Hepatocyte (in vitro differentiated cells): ENCODE data around the gene ABCC11. TPM values are rescaled to one million over a fixed set of nuclear protein-coding genes. Genes with fewer than 3 reads are reported as not detected.

Experiments used
- DNase-seq: peaks from one replicate; pipeline ENCODE4 v3.0.0-alpha.2; 2016; ENCODE audit warnings: low spot score
- H2AFZ ChIP-seq: fragments of 200-600 bp; sonication (generic); 2 replicates; pipeline ENCODE4 v1.6.0; 2016; ENCODE audit warnings: antibody characterized with exemption, mild to moderate bottlenecking
- H3K27ac ChIP-seq: fragments of 200-600 bp; sonication (generic); 2 replicates; pipeline ENCODE4 v1.5.1; 2016; ENCODE audit warnings: mild to moderate bottlenecking
- H3K27me3 ChIP-seq: fragments of 200-600 bp; sonication (generic); 2 replicates; pipeline ENCODE4 v1.6.1; 2016
- H3K36me3 ChIP-seq: fragments of 200-600 bp; sonication (generic); replicated peaks from 2 replicates; pipeline ENCODE4 v1.5.1; 2016; ENCODE audit warnings: low read depth; ENCODE audit not compliant: insufficient read depth
- H3K4me1 ChIP-seq: fragments of 200-600 bp; sonication (generic); 2 replicates; pipeline ENCODE4 v1.5.1; 2016; ENCODE audit warnings: mild to moderate bottlenecking, moderate library complexity; ENCODE audit not compliant: insufficient read depth
- H3K4me2 ChIP-seq: fragments of 200-600 bp; sonication (generic); 2 replicates; pipeline ENCODE4 v1.6.0; 2016
- H3K4me3 ChIP-seq: fragments of 200-600 bp; sonication (generic); 2 replicates; pipeline ENCODE4 v1.5.1; 2016; ENCODE audit warnings: mild to moderate bottlenecking
- H3K79me2 ChIP-seq: fragments of 200-600 bp; sonication (generic); 2 replicates; pipeline ENCODE4 v1.6.0; 2017; ENCODE audit warnings: mild to moderate bottlenecking
- H3K9me2 ChIP-seq: fragments of 200-600 bp; sonication (generic); replicated peaks from 2 replicates; pipeline ENCODE4 v1.6.0; 2017; ENCODE audit warnings: mild to moderate bottlenecking; ENCODE audit not compliant: insufficient read depth
- H3K9me3 ChIP-seq: fragments of 200-600 bp; sonication (generic); 2 replicates; pipeline ENCODE4 v1.5.1; 2016; ENCODE audit warnings: low read depth, mild to moderate bottlenecking
- H4K20me1 ChIP-seq: fragments of 200-600 bp; sonication (generic); 2 replicates; pipeline ENCODE4 v1.6.0; 2016; ENCODE audit warnings: mild to moderate bottlenecking; ENCODE audit not compliant: insufficient read depth, poor library complexity, severe bottlenecking
- EZH2 ChIP-seq: fragments of 200-600 bp; sonication (generic); IDR thresholded peaks from 2 replicates; pipeline ENCODE4 v1.6.1; 2016; ENCODE audit warnings: antibody characterized with exemption, mild to moderate bottlenecking, borderline replicate concordance
- EZH2phosphoT487 ChIP-seq: fragments of 200-600 bp; sonication (generic); IDR thresholded peaks from one replicate; pipeline ENCODE4 v1.6.1; 2018; ENCODE audit warnings: antibody characterized with exemption, mild to moderate bottlenecking, low read depth, moderate library complexity; ENCODE audit not compliant: unreplicated experiment, severe bottlenecking
- WGBS: methylation state at CpG from one replicate; pipeline ENCODE4 v1.1.6; 2016; ENCODE audit warnings: low lambda C conversion rate; ENCODE audit errors: missing lambda C conversion rate; 5-methylcytosine and 5-hydroxymethylcytosine counted together
- polyA plus RNA-seq: library from polyadenylated mRNA; unstranded; fragments of >200 nt; fragmentation: Nextera tagmentation; extraction: Ambion mirVana; gene quantifications from 2 replicates; pipeline ENCODE4 v1.2.1, GENCODE V29; 2016
- total RNA-seq: library from RNA; depleted of rRNA; stranded (reverse); fragments of >200 nt; gene quantifications from 2 replicates; pipeline ENCODE4 v1.2.3, GENCODE V29; 2014
- TF ChIP-seq, protein P1 (sequence below): fragments of 200-600 bp; sonication (generic); IDR thresholded peaks from 2 replicates; pipeline ENCODE4 v1.5.1; 2016; ENCODE audit warnings: antibody characterized with exemption, mild to moderate bottlenecking; ENCODE audit not compliant: poor library complexity

The ABCC11 gene
- total and polyA plus RNA-seq, 2 experiments from 2014 or later = 0.50 to 2.0 TPM

DNA sequence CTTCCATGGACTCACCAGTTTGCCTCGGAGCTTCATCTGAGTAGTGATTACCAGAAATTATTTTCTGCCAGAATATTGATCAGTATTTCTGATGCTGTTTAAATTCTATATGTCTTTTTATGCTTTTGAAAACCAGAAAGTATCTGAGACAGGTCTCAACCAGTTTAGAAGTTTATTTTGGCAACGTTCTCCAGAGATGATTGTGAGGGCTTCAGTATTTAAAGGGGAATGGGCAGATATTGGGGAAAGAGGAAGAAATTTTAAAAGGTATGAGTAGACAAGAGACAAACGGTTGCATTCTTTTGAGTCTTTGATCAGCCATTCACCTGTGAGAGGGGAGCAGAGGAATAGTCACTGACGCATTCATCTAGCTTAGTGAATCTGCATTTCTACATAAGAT, 44.4 kb upstream of the ABCC11 start:
- DNase-seq = no peak
- Histone ChIP-seq H3K4me3 (no peak overlapping the region), H3K4me1 (peaks cover 7% of the 10 kb centered on the region), H3K79me2 (peaks cover 24% of the 10 kb centered on the region), H4K20me1 (no peaks in the 10 kb centered on the region), H3K36me3 (peaks cover 6% of the 10 kb centered on the region), H3K27me3 (no peaks in the 10 kb centered on the region), H3K9me3 (peaks cover 6% of the 10 kb centered on the region), H3K4me2 (no peak overlapping the region), H3K9me2 (no peaks in the 10 kb centered on the region), H3K27ac (no peak overlapping the region), H2AFZ (no peak overlapping the region)
- TF ChIP-seq EZH2 (no peak), EZH2phosphoT487 (no peak)
- TF ChIP-seq, protein P1, sequence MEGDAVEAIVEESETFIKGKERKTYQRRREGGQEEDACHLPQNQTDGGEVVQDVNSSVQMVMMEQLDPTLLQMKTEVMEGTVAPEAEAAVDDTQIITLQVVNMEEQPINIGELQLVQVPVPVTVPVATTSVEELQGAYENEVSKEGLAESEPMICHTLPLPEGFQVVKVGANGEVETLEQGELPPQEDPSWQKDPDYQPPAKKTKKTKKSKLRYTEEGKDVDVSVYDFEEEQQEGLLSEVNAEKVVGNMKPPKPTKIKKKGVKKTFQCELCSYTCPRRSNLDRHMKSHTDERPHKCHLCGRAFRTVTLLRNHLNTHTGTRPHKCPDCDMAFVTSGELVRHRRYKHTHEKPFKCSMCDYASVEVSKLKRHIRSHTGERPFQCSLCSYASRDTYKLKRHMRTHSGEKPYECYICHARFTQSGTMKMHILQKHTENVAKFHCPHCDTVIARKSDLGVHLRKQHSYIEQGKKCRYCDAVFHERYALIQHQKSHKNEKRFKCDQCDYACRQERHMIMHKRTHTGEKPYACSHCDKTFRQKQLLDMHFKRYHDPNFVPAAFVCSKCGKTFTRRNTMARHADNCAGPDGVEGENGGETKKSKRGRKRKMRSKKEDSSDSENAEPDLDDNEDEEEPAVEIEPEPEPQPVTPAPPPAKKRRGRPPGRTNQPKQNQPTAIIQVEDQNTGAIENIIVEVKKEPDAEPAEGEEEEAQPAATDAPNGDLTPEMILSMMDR = no peak
- WGBS = 90% methylated on average over 4 of the region's 4 CpGs

DNA sequence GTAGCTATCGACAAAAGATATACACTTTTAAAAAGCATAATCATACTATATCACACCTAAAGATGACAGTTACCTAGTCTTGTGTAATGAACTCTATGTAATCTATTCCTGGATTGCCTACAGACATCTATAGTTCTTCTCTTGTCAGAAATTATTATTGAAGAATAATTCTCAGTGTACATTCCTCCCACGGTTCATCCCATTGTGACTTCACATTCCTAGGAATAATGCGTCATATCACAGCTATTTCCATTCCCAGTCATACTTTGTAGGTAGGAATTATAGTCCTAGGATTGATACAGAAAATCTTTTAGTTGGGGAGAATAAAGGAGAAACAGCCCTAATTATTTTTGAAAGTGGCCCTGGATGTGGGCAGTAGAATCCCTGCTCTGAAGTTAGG, 44.0 kb upstream of the ABCC11 start:
- 95% methylated on average over 3 of the region's 3 CpGs for WGBS
- H2AFZ ChIP-seq = no peak overlapping the region

DNA sequence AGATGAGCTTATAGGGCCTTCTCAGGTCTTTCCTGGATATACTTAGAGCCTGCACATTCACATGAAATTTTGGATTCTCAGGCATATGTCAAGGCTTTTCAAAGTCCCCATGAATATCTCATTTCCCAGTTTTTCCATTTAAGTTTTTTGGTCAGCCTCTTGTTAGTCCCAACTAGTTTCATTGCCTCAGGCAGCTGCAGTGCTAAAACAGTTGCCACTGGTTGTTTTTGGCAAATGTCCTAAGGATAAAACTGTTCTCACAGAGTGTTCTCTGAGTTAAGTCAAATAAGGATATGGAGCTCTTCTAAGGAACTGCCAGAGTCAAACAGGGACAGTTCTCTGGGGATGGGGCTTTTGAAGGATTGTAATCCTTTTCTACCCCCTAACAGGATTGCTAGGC, 39.9 kb upstream of the ABCC11 start:
- peaks cover 22% of the 10 kb centered on the region for H3K79me2 ChIP-seq
- TF ChIP-seq EZH2phosphoT487 (no peak), EZH2 (no peak)
- TF ChIP-seq, protein P1 = no peak
- no peak overlapping the region for H3K27ac ChIP-seq
- no peaks in the 10 kb centered on the region for H4K20me1 ChIP-seq
- H3K4me1 ChIP-seq = no peaks in the 10 kb centered on the region
- peaks cover 6% of the 10 kb centered on the region for H3K36me3 ChIP-seq
- H3K27me3 ChIP-seq = no peaks in the 10 kb centered on the region
- H3K4me2 ChIP-seq = no peak overlapping the region
- H2AFZ ChIP-seq = no peak overlapping the region
- no peak overlapping the region for H3K4me3 ChIP-seq
- H3K9me3 ChIP-seq = peaks cover 6% of the 10 kb centered on the region
- no peak for DNase-seq
- H3K9me2 ChIP-seq = no peaks in the 10 kb centered on the region

More for the DNA sequence above, 44.0 kb upstream of the ABCC11 start:
- Histone ChIP-seq H3K4me2 (no peak overlapping the region), H3K9me3 (peaks cover 6% of the 10 kb centered on the region), H3K27me3 (no peaks in the 10 kb centered on the region), H3K36me3 (peaks cover 6% of the 10 kb centered on the region), H3K79me2 (peaks cover 27% of the 10 kb centered on the region), H3K27ac (no peak overlapping the region), H3K4me3 (no peak overlapping the region), H3K4me1 (peaks cover 7% of the 10 kb centered on the region), H4K20me1 (no peaks in the 10 kb centered on the region), H3K9me2 (no peaks in the 10 kb centered on the region)
- DNase-seq = no peak
- TF ChIP-seq, protein P1 = no peak
- TF ChIP-seq EZH2 (no peak), EZH2phosphoT487 (no peak)

DNA sequence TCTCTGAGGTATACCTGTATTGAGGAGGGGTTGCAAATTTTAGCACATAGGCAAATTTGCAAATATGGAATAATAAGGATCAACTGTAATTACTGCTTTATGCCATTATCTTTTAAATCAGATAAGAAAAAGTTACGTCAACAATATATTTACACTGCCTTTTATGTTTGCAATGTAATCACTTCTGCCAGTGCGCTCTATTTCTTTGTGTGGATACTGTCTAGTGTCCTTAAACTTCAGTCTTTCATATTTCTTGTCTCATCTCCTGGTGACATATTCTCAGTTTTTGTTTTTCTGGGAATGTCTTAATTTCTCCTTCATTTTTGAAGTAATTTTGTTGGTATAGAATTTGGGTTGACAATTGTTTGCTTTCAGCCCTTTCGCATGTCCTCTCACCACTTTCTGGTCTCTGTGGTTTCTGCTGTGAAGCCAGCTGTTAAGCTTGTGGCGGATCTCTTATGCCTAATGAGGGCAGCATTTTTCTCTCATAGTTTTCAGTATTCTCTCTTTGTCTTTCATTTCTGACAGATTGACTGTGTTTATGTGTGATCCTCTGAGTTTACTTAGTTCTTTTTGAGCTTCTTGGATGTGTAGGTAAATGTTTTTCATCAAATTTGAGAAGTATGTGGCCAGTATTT, 37.6 kb upstream of the ABCC11 start:
- Histone ChIP-seq H3K4me2 (no peak overlapping the region), H4K20me1 (no peaks in the 10 kb centered on the region), H3K9me3 (peaks cover 6% of the 10 kb centered on the region), H2AFZ (no peak overlapping the region), H3K4me3 (no peak overlapping the region), H3K27ac (no peak overlapping the region), H3K9me2 (no peaks in the 10 kb centered on the region), H3K27me3 (no peaks in the 10 kb centered on the region), H3K36me3 (peaks cover 6% of the 10 kb centered on the region), H3K4me1 (no peaks in the 10 kb centered on the region), H3K79me2 (peaks cover 23% of the 10 kb centered on the region)
- no peak for DNase-seq
- TF ChIP-seq EZH2 (no peak), EZH2phosphoT487 (no peak)
- TF ChIP-seq, protein P1 = peak; percentile 4
- 79% methylated on average over 4 of the region's 4 CpGs for WGBS
